Activated CD8-positive, alpha-beta memory T cell treated with anti-CD3 and anti-CD28 coated beads for 4 hours (primary cell): ENCODE data around the gene TMEM163.

Experiments used
- DNase-seq, 2 donors: peaks; one replicate each; pipeline ENCODE4 v3.0.0-alpha.2; 2020; ENCODE audit warnings: low read depth in 2 of 2

TMEM163 gene

GRCh38 chr2:134436706-134437105, 282.1 kb downstream of the TMEM163 start:
- DNase-seq = no peak

- no peak for DNase-seq
Measured at GRCh38 chr2:134435936-134436335, 282.9 kb downstream of the TMEM163 start.

DNA sequence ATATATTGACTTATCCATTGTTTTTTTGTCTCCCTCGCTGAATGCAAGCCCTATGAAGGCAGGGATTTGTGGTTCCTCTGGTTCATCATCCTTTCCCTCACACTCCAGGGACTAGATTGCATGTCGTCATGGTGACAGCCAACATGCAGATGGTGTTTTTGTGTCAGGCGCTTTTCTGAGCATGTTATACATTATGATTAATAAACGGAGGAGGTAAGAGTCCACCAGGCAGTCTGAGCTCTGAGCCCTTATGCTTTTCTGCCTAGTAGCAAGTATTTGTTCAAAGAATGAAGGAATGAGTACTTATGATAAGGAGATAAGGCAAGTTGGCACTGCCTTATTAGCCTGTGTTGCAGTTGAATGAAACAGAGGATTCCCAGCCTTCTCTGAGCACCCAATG, 283.3 kb downstream of the TMEM163 start:
- no peak for DNase-seq

DNA sequence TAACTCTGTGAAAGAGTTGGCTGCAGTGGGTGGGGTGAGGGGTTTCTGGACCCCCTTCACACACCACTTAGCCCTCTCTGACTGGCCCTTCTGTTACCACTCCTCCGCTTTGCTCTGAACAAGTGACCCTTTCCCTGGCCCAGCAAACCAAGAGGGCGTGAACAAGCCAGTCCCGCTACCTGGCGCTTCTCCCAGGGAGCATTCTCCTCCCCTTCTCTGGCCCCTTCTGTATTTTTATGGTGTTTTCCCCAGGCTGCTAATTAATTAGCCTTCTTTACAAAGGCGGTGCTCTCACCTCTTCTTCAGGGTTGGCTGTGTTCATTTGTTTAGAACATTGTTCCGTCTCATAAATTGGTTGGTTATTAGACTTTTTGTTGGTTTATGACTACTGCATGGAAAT, 284.8 kb downstream of the TMEM163 start:
- no peak for DNase-seq

- no peak for DNase-seq
Measured at GRCh38 chr2:134433469-134433868, 285.3 kb downstream of the TMEM163 start.

GRCh38 chr2:134432435-134432883, 286.3 kb downstream of the TMEM163 start:
- no peak for DNase-seq

DNA sequence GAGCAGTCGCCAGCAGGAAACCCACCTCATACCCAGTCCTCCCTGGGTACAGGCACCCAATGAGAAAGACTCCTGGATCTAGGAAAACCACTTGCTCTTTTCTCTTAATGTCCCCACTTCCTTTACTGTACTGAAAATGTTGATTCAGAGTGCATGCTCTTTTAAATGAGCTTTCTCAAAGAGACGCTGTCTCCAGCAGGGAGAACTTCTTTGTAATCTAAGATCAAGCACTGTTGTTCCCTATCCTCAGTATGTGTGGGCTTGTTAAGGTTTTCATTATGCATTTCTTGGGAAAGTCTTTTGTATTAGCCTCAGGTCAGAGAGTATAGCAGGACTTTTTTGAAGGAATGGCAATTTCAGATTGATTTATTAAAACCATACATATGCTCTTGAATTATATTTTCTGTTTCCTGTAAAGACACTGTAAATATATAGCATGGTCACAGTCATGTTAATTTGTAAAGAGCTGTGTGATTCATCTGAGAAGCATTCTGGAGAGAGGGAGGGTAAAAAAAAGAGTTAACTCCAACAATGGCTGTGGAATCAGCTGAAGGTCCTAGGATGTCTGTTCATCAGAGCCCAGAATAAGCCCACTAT, 286.9 kb downstream of the TMEM163 start:
- no peak for DNase-seq

- DNase-seq = no peak
Measured at GRCh38 chr2:134429886-134430285, 288.9 kb downstream of the TMEM163 start.

DNA sequence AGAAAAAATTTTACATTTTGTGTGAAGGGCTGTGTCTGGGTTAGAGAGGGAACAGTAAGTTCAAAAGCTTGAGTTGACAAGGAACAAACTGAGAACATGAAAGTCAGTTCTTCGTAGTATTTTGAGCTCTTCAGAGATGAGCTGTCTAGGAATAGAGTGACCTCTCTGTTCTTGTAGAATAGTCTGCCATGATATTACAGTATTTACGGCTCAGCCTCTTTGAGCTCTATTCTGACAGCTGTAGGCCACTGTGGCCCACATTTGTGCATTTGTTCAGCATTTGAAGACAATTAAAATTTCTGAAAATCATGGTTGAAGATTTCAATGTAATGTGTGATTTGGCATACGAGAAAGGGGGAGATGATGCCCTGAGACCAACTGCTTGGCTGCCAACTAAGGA, 292.1 kb downstream of the TMEM163 start:
- no peak for DNase-seq

GRCh38 chr2:134425724-134426496, 292.9 kb downstream of the TMEM163 start:
- no peak for DNase-seq

DNA sequence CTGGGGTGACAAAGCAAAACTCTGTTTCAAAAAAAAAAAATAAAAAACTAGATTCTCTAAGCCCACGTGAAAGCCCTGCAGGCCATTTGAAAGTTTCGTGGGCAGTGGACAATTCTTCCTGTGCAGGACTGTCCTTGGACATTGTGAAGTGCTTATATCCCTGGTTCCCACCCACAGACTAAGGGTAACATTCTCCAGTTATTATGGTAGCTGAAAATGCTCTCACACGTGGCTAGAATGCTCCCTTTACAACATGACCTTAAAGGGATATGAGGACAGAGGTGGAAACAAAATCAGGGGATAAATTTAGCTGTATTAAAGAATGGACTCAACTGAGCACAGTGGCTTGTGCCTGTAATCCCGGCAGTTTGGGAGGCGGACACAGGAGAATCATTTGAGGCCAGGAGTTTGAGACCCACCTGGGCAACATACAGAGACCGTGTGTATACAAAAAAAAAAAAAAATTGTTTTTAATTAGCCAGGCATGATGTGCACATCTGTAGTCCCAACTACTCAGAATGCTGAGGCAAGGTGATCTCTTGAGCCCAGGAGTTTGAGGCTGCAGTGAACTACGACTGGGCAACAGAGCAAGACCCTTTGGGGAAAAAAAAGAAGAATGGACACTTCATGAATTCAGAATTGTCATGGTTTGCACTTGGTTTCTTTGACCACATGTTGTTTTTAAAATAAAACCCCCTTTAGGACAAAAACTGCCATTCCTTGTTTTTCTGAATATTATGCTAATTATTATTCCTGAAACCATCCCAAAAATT, 297.1 kb downstream of the TMEM163 start:
- DNase-seq = no peak

DNA sequence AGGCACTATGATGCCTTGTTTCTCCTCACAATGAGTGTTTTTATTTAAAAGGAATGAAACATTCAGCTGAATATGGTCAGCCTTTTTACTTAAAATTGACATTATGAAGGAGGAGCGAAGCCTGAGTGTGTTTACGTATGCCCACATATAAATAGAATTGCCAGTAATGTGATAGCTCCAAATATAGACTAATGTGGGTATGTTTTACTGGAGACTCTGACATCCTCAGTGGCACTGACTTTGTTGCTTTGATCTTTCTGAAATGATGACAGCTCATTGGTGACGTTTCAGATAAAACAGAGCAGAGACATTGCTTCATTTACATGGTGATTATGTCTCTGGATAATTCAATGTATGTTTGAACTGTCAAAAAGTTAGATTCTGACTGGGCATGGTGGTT, 297.9 kb downstream of the TMEM163 start:
- DNase-seq = no peak

- DNase-seq = no peak
Measured at GRCh38 chr2:134420259-134420658, 298.5 kb downstream of the TMEM163 start.

GRCh38 chr2:134417968-134418582, 300.7 kb downstream of the TMEM163 start:
- no peak for DNase-seq

- no peak for DNase-seq
Measured at GRCh38 chr2:134416637-134417036, 302.2 kb downstream of the TMEM163 start.

GRCh38 chr2:134416018-134416417, 302.8 kb downstream of the TMEM163 start:
- no peak for DNase-seq

DNA sequence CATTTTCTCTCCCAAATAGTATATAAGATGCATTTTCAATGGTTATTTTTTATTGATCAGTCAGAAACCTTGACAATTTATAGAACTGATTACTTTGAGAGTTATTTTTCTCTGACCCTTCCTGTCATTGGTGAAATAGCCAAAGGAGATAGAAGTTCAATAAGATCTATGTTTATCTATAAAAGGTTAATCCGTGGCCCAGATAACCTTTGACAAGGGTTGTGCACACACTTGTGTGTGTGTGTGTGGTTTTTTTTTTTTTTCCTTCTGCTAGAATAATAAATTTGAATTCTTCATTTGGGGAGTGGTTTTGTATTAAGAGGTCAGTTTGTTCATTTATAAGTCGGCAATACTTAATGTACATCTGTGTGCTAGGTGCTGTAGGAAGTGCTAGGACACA, 304.9 kb downstream of the TMEM163 start:
- no peak for DNase-seq

- no peak for DNase-seq
Measured at GRCh38 chr2:134413430-134413829, 305.4 kb downstream of the TMEM163 start.

DNA sequence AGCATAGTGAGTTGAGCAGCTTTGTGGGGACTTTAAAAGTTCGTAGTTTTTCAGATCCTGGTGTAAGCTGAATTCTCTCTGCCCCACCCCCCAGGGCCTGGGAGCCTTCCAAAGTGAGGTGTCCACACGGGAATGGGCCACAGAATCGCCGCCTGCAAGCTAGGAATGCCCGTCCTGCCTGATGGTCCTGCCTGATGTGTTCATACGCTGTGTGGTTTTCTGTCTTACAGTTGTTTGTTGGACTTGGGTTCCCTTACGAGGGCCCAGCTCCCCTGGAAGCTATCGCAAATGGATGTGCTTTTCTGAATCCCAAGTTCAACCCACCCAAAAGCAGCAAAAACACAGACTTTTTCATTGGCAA, 306.2 kb downstream of the TMEM163 start:
- DNase-seq = no peak

DNA sequence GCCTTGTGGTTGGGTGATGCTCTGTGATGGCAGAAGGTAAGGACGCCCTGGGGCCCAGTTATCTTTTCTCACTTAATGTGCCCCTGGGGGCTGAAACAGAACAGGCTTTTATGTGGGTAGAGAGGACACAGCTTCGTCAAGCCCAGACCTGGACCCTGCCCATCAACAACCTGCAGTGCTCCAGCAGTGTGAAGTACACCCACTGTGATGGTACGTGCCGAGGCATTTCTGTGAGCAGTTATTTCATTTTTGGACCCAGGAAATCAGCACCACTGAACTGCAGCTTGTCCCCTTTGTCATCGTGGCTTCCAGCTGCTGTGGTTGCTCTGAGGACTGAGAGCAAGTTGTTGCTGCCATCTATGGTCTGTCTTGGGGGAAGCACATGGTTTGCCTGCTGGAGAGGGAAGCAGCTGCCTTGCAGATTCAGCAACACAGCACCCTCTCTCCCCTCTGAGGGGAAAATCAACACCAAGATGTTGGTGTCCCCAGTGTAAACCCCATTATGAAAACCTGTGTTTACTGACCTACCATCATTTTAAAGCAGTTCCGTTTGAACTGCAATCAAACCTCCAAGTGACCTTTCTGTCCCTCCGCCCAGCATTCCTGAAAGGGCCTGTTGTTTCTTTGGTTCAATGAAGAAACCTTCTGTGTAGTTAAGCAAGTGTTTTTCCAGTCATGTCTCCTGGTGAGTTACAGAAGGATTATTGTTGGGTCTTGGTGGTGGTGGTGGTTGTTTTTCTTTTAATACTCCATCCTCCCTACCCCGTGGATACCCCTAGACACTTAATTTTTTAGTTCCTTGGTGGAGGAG, 306.8 kb downstream of the TMEM163 start:
- DNase-seq = peak; percentile 23 to 44

DNA sequence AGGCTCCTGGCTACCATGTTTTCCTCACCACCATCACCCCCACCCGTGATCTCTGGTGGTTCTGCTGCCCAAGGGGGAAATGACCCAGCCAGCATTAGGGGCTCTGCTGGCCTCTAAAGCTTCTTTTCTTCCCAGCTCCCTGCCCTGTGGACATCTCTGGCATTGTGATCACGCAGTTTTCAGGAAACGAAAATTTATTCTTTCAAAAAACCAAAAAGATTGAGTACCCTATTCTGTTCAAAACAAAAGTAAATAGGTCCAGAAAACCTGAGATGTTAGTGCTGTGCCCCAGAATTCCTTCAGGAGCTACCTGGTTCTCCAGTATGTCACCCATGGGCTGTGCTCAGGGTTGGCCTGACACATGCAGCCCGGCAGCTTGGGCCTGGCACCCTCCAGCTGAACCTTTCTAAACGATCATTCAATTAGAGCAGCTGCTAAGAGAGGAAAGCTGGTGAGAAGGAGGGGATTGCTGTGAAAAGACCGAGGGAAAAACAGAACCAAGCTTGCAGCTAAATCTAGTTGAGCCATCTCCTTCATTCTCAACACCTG, 307.4 kb downstream of the TMEM163 start:
- DNase-seq = no peak
